Activated CD4-positive, alpha-beta memory T cell treated with anti-CD3 and anti-CD28 coated beads, Interleukin-2, amount 10 ng/mL, durations not matched to agents 7 days and 5 days (primary cell): ENCODE data around the gene POGLUT3. TPM values are rescaled to one million over a fixed set of nuclear protein-coding genes. Genes with fewer than 3 reads are reported as not detected.

Source experiments
- CTCF ChIA-PET: fragments of 350-600 bp; sonication (Branson Sonifier 250); formaldehyde crosslinking; loops from one replicate; lab custom pipeline; 2021; ENCODE audit warnings: antibody characterized with exemption, inconsistent platforms; lab: Charles Lee
- POLR2A ChIA-PET: fragments of 350-600 bp; sonication (Branson Sonifier 250); formaldehyde crosslinking; loops from one replicate; lab custom pipeline; 2021; ENCODE audit warnings: antibody characterized with exemption; lab: Charles Lee
- DNase-seq: peaks from one replicate; pipeline ENCODE4 v3.0.0-alpha.2; 2020
- H3K27ac Mint-ChIP-seq: one replicate; pipeline ENCODE4 v1.8.0; 2021; ENCODE audit warnings: mild to moderate bottlenecking, mixed read lengths
- H3K27me3 Mint-ChIP-seq: one replicate; pipeline ENCODE4 v1.8.0; 2021; ENCODE audit warnings: mixed read lengths
- H3K36me3 Mint-ChIP-seq: one replicate; pipeline ENCODE4 v1.8.0; 2021; ENCODE audit warnings: low read depth, mixed read lengths
- H3K4me1 Mint-ChIP-seq: one replicate; pipeline ENCODE4 v1.8.0; 2021; ENCODE audit warnings: mixed read lengths
- H3K4me3 Mint-ChIP-seq: one replicate; pipeline ENCODE4 v1.8.0; 2021; ENCODE audit warnings: mild to moderate bottlenecking, mixed read lengths
- H3K9me3 Mint-ChIP-seq: one replicate; pipeline ENCODE4 v1.8.0; 2021; ENCODE audit warnings: mixed read lengths
- total RNA-seq, 2 experiments: library from RNA; stranded (reverse); gene quantifications; one replicate each; pipeline ENCODE4 v1.2.3, GENCODE V29; 2021

Gene POGLUT3
- total RNA-seq, 2 experiments from 2014 or later = 20.7 to 23.0 TPM

GRCh38 chr11:108453207-108453835 lies 44.9 kb downstream of the POGLUT3 start:
- DNase-seq = no peak
- Mint-ChIP-seq H3K27ac (no peak overlapping the region), H3K27me3 (peaks cover 4% of the 10 kb centered on the region), H3K4me3 (no peak overlapping the region), H3K36me3 (peaks cover 2% of the 10 kb centered on the region), H3K4me1 (no peaks in the 10 kb centered on the region), H3K9me3 (peaks cover 15% of the 10 kb centered on the region)
- CTCF ChIA-PET = no interaction called here
- POLR2A ChIA-PET = no interaction called here

Other genes with a start within 250 kb of the POGLUT3 start
- 1 to 10 TPM in 1 of 2 experiments, under 1 TPM in 1; 0.58 to 1.2 TPM for gene C11orf65, start 30.9 kb downstream of the POGLUT3 start, total RNA-seq
- 1 to 10 TPM in 1 of 2 experiments, under 1 TPM in 1; 0.55 to 1.0 TPM for gene EXPH5, start 95.4 kb upstream of the POGLUT3 start, total RNA-seq
- 10 to 100 TPM; 20.5 to 23.2 TPM for gene DDX10, start 166.7 kb upstream of the POGLUT3 start, total RNA-seq